Measurements from ENCODE around the gene CRYBG2. TPM values are rescaled to one million over a fixed set of nuclear protein-coding genes. Genes with fewer than 3 reads are reported as not detected.

CRYBG2 gene
- polyA plus RNA-seq, 1 donor from 2014 or later = 2.5 TPM

- H3K9me2 ChIP-seq (ENCODE audit: insufficient read depth, low read length) = no peaks in the 10 kb centered on the region
- no peak overlapping the region for H3K4me3 ChIP-seq (ENCODE audit: low read length)
- H3K27me3 ChIP-seq (ENCODE audit: insufficient read depth, low read depth, low read length) = peaks cover 20% of the 10 kb centered on the region
- no peak overlapping the region for H2AFZ ChIP-seq (ENCODE audit: low read depth, low read length)
- no peaks in the 10 kb centered on the region for H3K36me3 ChIP-seq (ENCODE audit: insufficient read depth, low read length)
- H3K27ac ChIP-seq (ENCODE audit: low read length) = no peak overlapping the region
- H3K79me2 ChIP-seq (replicated peaks; ENCODE audit: insufficient read depth, low read length) = no peaks in the 10 kb centered on the region
- TF ChIP-seq SMC3 (conservative IDR thresholded peaks at IDR 0.05; ENCODE audit: poor library complexity) (no peak), EZH2 (IDR thresholded peaks at IDR 0.05; ENCODE audit: borderline replicate concordance, insufficient read depth, low read length, poor library complexity, severe bottlenecking) (no peak), MXI1 (conservative IDR thresholded peaks at IDR 0.05; ENCODE audit: poor library complexity, severe bottlenecking) (no peak), EP300 (conservative IDR thresholded peaks at IDR 0.05; ENCODE audit: poor library complexity, severe bottlenecking) (no peak), POLR2AphosphoS5 (IDR thresholded peaks at IDR 0.05) (no peak), TAF1 (IDR thresholded peaks at IDR 0.05; ENCODE audit: low read depth) (no peak), RAD21 (conservative IDR thresholded peaks at IDR 0.05) (no peak)
- TF ChIP-seq, protein P1, sequence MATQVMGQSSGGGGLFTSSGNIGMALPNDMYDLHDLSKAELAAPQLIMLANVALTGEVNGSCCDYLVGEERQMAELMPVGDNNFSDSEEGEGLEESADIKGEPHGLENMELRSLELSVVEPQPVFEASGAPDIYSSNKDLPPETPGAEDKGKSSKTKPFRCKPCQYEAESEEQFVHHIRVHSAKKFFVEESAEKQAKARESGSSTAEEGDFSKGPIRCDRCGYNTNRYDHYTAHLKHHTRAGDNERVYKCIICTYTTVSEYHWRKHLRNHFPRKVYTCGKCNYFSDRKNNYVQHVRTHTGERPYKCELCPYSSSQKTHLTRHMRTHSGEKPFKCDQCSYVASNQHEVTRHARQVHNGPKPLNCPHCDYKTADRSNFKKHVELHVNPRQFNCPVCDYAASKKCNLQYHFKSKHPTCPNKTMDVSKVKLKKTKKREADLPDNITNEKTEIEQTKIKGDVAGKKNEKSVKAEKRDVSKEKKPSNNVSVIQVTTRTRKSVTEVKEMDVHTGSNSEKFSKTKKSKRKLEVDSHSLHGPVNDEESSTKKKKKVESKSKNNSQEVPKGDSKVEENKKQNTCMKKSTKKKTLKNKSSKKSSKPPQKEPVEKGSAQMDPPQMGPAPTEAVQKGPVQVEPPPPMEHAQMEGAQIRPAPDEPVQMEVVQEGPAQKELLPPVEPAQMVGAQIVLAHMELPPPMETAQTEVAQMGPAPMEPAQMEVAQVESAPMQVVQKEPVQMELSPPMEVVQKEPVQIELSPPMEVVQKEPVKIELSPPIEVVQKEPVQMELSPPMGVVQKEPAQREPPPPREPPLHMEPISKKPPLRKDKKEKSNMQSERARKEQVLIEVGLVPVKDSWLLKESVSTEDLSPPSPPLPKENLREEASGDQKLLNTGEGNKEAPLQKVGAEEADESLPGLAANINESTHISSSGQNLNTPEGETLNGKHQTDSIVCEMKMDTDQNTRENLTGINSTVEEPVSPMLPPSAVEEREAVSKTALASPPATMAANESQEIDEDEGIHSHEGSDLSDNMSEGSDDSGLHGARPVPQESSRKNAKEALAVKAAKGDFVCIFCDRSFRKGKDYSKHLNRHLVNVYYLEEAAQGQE (IDR thresholded peaks at IDR 0.05; ENCODE audit: borderline replicate concordance) = no peak
- TF ChIP-seq, protein P2, sequence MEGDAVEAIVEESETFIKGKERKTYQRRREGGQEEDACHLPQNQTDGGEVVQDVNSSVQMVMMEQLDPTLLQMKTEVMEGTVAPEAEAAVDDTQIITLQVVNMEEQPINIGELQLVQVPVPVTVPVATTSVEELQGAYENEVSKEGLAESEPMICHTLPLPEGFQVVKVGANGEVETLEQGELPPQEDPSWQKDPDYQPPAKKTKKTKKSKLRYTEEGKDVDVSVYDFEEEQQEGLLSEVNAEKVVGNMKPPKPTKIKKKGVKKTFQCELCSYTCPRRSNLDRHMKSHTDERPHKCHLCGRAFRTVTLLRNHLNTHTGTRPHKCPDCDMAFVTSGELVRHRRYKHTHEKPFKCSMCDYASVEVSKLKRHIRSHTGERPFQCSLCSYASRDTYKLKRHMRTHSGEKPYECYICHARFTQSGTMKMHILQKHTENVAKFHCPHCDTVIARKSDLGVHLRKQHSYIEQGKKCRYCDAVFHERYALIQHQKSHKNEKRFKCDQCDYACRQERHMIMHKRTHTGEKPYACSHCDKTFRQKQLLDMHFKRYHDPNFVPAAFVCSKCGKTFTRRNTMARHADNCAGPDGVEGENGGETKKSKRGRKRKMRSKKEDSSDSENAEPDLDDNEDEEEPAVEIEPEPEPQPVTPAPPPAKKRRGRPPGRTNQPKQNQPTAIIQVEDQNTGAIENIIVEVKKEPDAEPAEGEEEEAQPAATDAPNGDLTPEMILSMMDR (IDR thresholded peaks at IDR 0.05; ENCODE audit: poor library complexity, severe bottlenecking) = no peak
- no peak overlapping the region for H3K4me2 ChIP-seq (ENCODE audit: low read length)
- no peaks in the 10 kb centered on the region for H3K9me3 ChIP-seq (ENCODE audit: low read length)
- no peaks in the 10 kb centered on the region for H4K20me1 ChIP-seq (ENCODE audit: insufficient read depth)
- no peaks in the 10 kb centered on the region for H3F3A ChIP-seq (ENCODE audit: insufficient read depth, low read length, poor library complexity, severe bottlenecking)
- no peak overlapping the region for H3K9ac ChIP-seq (ENCODE audit: low read length)
These were observed 2.2 kb upstream of the CRYBG2 start for GRCh38 chr1:26356106-26356505.

DNA sequence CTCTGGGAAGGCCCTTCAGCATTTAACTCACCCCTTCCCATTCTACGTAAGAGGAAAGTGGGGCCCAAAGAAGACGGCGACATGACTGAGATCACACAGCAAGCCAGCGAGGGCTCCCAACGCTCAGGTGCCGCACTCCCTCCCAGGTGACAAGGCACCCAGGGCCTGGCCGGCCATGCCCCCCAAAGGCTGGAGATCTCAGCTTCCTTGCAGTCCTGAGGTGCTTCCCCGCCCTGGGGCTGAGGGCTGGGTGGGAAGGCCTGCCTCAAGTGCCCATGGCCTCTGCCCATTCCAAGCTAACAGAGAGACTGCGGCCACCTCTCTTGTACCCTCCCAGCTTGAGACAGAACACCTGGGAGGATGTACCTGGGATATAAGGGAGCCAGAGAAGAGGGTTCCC, 1.0 kb upstream of the CRYBG2 start:
- no peak overlapping the region for H3K9ac ChIP-seq (ENCODE audit: low read length)
- no peak overlapping the region for H3K27ac ChIP-seq (ENCODE audit: low read length)
- H2AFZ ChIP-seq (ENCODE audit: low read depth, low read length) = no peak overlapping the region
- H3K79me2 ChIP-seq (replicated peaks; ENCODE audit: insufficient read depth, low read length) = no peaks in the 10 kb centered on the region
- no peaks in the 10 kb centered on the region for H3F3A ChIP-seq (ENCODE audit: insufficient read depth, low read length, poor library complexity, severe bottlenecking)
- H3K36me3 ChIP-seq (ENCODE audit: insufficient read depth, low read length) = no peaks in the 10 kb centered on the region
- H3K9me2 ChIP-seq (ENCODE audit: insufficient read depth, low read length) = no peaks in the 10 kb centered on the region
- no peaks in the 10 kb centered on the region for H3K9me3 ChIP-seq (ENCODE audit: low read length)
- peaks cover 10% of the 10 kb centered on the region for H3K27me3 ChIP-seq (ENCODE audit: insufficient read depth, low read depth, low read length)
- no peak overlapping the region for H3K4me2 ChIP-seq (ENCODE audit: low read length)
- TF ChIP-seq, protein P1 (IDR thresholded peaks at IDR 0.05; ENCODE audit: borderline replicate concordance) = no peak
- TF ChIP-seq EZH2 (IDR thresholded peaks at IDR 0.05; ENCODE audit: borderline replicate concordance, insufficient read depth, low read length, poor library complexity, severe bottlenecking) = no peak
- no peak for TF ChIP-seq MXI1 (conservative IDR thresholded peaks at IDR 0.05; ENCODE audit: poor library complexity, severe bottlenecking)
- no peak for TF ChIP-seq RAD21 (conservative IDR thresholded peaks at IDR 0.05)
- no peak for TF ChIP-seq EP300 (conservative IDR thresholded peaks at IDR 0.05; ENCODE audit: poor library complexity, severe bottlenecking)
- TF ChIP-seq POLR2AphosphoS5 (IDR thresholded peaks at IDR 0.05) = no peak
- TF ChIP-seq, protein P2 (IDR thresholded peaks at IDR 0.05; ENCODE audit: poor library complexity, severe bottlenecking) = no peak
- no peak for TF ChIP-seq SMC3 (conservative IDR thresholded peaks at IDR 0.05; ENCODE audit: poor library complexity)
- TF ChIP-seq TAF1 (IDR thresholded peaks at IDR 0.05; ENCODE audit: low read depth) = no peak
- no peak overlapping the region for H3K4me3 ChIP-seq (ENCODE audit: low read length)
- H4K20me1 ChIP-seq (ENCODE audit: insufficient read depth) = no peaks in the 10 kb centered on the region

Measured in neural cell (in vitro differentiated cells).